ENCODE results near the gene TNFRSF11A. TPM values are rescaled to one million over a fixed set of nuclear protein-coding genes. Genes with fewer than 3 reads are reported as not detected.

The TNFRSF11A gene
- total RNA-seq, 2 donors from 2014 or later = 56.2 to 83.3 TPM

DNA sequence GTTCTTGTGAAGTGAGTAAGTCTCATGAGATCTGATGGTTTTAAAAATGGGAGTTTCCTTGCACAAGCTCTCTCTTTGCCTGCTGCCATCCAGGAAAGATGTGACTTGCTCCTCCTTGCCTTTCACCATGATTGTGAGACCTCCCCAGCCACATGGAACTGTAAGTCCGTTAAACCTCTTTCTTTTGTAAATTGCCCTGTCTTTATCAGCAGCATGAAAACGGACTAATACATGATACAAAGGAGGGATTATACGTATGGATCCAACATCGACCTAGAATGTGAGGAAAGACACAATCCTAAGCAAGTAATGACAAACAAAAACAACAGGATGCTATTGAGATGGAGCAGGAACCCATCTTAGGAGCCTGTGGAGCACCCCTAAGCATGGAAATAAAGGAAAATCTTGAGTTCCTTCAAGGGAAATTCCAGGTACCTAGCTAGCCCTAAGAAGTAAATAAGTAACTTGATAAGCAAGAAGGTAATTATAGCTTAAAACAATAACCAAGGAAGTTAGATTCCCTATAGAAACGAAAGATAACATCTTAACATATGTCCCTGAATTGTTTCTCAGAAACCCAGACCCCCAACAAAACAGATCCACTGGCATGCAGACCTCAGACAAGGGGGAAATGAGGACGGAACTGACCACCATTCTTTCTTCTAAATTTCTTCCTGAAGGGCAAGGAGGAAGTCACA lies 1.5 kb upstream of the TNFRSF11A start:
- intact Hi-C loops (cut with DNase I, micrococcal nuclease) = no loop called here
- ATAC-seq (no peak), DNase-seq (no peak)

DNA sequence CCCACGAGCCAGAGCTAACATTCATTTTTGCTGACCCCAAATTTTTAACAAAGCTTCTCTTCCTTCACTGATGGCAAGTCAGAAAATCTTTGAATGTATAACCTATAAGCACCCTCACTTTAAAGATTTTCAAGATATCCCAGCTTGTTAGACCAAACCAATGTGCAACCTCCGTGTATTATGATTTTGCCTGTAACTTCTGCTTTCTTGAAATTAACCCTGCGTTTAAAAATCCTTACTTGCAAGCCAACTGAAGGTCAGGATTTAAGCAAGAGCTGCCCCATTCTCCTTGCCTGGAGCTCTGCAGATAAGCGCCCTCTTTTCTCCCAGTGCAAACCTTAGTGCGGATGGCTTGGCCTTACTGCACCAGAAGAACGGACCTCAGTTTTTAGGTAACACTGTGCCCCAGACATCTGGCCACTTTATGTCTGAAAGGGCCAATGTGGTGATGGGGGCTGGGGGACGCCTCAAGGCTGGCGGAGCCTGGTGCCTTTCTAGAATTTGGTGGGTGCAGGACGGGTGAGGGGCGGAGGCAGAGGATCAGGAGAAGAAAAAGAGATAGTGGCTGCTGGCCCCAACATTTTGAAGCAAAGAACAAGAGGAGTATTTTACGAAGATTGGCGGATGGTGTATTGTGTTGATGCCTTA lies 805 bp upstream of the TNFRSF11A start:
- no peak for ATAC-seq
- no peak for DNase-seq

GRCh38 chr18:62325806-62326645 lies 916 bp downstream of the TNFRSF11A start:
- DNase-seq (peak in 1 of 2 donors; percentile 48), ATAC-seq (peak; percentile 6)
- intact Hi-C loops (cut with DNase I, micrococcal nuclease) = no loop called here

More for the DNA sequence above, 805 bp upstream of the TNFRSF11A start:
- intact Hi-C loops (cut with DNase I, micrococcal nuclease) = no loop called here

DNA sequence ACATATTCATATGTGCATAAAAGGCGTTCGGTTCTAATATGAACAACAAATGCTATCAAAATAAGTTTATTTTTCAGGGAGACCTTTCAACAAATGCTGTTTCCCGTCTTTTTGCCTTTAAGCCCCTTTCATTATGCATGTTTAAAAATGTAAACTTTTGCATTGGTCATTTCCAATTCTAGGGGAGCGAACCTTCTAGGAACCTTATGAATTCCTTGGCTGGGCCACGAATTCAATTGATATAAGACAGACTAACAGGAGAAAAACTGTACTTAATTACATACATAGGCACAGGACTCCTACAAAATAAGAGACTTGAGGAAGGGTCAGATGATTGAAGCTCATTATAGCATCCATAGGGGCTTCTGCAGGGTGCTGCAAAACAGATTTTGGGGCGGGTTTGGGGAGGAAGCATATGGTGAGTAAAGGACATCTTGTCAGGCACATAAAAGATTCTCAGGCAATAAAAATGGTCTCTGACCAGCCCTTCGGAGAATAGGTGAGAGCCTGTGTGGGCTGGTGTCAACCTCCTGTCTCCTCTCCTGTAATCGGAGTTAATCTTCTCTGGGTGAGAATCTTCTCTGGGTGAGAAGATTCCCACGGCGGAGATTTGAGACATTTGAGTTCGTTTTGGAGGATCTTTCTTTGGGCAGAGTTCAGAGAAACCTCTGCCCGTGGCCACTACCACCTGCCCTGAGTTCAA lies 1.7 kb downstream of the TNFRSF11A start:
- intact Hi-C loops (cut with DNase I, micrococcal nuclease) = no loop called here
- DNase-seq = no peak
- no peak for ATAC-seq

- intact Hi-C loops (cut with DNase I, micrococcal nuclease) = no loop called here
- ATAC-seq (peak; percentile 31), DNase-seq (peak; percentile 35 to 66)
Observed at GRCh38 chr18:62327977-62328376, 2.9 kb downstream of the TNFRSF11A start.

DNA sequence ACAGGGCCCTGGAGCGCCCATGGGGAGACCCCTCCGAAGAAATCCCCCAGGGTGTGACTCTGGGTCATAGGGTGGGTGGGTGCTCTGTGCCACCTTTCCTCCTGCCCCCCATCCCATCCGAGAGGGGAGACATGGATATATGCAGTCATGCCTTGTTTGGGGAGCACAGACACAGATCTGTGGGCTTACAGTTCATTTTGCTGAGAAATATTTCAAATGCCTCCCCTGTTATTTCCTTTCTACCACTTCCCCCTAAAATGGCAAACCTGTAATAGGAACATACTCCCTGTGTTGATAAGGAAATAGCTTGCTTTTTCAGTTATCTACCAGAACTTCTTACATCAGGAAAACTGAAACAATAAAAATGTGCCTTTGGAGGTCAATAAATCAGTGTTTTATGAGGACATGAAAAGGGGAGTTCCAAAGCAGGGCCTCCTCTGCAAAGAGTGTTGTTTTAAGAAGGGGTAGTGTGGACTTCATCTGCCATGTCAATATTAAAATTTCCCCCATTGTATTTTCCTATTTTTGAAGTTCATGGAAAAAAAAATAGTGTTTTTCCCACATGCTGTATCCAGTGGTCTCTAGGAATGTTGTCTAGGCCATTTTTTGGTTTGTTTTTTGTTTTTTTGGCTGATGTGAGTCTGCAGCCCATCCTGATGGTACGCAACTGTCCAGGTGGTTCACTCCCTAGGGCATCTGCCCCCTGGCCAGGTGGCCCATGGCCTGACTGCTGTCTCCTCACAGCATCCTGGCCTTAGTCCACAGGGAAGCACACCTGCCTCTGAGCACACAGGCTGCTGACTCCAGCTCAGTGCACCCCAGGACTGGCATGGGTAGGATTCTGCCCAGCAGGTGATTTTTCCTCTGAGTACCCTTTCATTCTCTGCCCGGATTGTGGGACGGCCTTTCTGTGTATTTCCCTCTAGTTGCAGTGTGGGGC lies 3.7 kb downstream of the TNFRSF11A start:
- intact Hi-C loops (cut with DNase I, micrococcal nuclease) = no loop called here
- ATAC-seq (peak; percentile 36), DNase-seq (no peak)

DNA sequence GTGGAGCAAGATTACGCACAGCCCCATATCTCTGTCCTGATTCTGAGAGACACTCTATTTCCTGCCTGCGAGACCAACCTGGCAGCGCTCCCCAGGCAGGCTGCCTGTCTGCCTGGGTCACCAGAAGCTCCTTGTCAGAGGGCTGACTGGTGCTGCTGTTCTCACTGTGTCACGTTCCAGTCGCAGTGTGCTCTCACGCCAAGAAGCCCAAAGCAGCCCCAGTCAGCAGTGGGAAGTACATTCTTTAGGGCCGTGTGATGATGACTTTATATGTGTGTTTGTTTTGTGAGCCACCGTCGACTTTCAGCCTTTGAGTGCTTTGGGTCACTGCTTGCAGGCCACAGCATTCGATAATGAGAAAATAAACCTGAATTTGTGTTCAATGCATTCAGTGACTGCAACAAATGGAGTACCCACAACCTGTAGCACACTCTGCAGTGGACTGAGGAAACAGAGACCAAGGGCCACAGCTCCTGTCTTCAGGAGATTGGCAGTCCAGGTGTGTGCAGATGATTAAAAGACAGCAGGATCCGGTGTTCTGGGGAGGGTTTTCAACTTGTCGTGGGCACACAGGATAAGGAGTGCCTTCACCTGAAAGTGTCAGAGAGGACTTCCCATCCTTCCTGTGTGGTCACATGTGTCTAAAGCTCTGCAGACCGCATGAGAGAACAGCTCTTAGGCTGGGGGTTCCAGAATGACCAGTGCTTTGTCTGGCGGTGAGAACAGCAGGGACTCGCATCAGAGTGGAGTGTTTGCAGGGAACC lies 4.8 kb downstream of the TNFRSF11A start:
- DNase-seq (peak; percentile 62 to 63), ATAC-seq (peak; percentile 46)
- intact Hi-C loops (cut with DNase I, micrococcal nuclease) = no loop called here

GRCh38 chr18:62330650-62331049 lies 5.5 kb downstream of the TNFRSF11A start:
- no peak for DNase-seq
- intact Hi-C loops (cut with DNase I, micrococcal nuclease) = no loop called here
- peak; percentile 9 for ATAC-seq

DNA sequence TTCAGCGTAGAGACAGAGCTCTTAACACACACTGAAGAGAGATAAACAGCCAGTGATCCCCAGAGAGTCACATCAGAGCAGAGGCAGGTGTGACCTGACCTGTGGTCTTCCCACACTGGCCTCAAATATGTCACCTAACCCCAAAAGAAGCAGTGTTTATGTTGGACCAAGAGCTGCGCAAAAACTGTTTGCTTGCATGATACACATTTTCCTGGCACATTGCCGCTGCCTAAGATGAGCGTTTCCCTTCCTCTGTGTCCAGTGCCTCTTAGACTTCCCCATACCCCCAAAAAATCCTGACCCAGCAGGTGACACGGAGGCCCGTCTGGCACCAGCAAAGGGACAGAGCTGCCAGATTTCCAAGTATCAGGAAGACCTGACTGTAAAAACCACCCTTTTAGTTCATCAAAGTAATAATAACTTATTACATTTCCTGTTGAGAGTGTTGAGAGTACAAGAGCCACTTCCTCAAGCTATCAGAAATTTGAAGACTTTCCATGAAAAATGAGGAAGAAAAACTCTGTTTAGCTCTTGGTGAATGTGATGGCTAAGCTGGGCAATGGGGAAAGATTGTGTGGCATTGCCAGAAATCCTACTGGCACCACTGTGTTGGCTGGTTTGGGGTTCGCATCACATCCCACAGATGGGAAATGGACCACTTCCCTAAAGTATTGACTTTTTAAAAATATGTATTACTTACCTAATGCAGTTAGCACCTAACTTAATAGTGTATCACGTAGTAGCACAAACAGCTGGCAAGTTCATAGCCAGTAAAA lies 6.7 kb downstream of the TNFRSF11A start:
- ATAC-seq (no peak), DNase-seq (no peak)
- intact Hi-C loops (cut with DNase I, micrococcal nuclease) = no loop called here

- ATAC-seq (no peak), DNase-seq (no peak)
- intact Hi-C loops (cut with DNase I, micrococcal nuclease) = no loop called here
Observed at GRCh38 chr18:62332431-62332830, 7.3 kb downstream of the TNFRSF11A start.

DNA sequence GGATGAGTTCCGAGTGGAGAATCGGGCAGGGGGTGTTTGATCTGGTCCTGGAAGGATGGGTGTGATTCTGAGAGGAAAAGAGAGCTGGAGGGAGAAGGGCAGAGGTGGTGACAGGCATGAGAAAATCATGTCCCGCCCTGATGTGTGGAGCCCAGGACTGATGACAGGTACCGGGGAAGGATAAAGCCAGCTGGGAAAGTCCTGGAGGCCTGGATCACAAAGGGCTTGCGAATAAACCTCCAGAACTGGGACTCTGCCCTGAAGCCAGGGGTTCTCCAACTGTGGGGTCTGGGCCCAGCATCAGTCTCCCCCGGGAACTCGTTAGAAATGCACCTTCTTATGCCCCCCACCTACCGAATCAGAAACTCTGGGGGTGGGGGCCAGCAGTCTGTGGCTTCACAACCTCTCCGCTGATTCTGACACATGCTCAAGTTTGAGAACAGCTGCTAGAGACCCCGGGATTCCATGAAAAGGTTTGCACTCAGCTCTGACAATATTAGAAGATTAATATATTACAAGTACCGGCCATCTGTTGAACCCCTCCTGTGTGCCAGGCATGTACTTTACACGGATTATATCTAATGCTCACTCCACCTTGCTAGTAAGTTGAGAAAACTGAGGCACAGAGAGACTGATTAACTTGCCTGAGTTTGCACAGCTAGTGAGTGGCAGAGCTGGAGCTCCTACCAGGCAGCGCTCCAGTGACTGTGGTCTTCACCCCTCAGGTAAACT lies 8.0 kb downstream of the TNFRSF11A start:
- intact Hi-C loops (cut with DNase I, micrococcal nuclease) = no loop called here
- no peak for ATAC-seq
- DNase-seq = no peak

GRCh38 chr18:62334120-62334519 lies 9.0 kb downstream of the TNFRSF11A start:
- DNase-seq = peak; percentile 46 to 66
- intact Hi-C loops (cut with DNase I, micrococcal nuclease) = no loop called here
- ATAC-seq = peak; percentile 69

- DNase-seq (no peak), ATAC-seq (no peak)
- intact Hi-C loops (cut with DNase I, micrococcal nuclease) = no loop called here
Observed at GRCh38 chr18:62335494-62335893, 10.4 kb downstream of the TNFRSF11A start.

- DNase-seq (no peak), ATAC-seq (no peak)
- intact Hi-C loops (cut with DNase I, micrococcal nuclease) = no loop called here
Observed at GRCh38 chr18:62336618-62337017, 11.5 kb downstream of the TNFRSF11A start.

DNA sequence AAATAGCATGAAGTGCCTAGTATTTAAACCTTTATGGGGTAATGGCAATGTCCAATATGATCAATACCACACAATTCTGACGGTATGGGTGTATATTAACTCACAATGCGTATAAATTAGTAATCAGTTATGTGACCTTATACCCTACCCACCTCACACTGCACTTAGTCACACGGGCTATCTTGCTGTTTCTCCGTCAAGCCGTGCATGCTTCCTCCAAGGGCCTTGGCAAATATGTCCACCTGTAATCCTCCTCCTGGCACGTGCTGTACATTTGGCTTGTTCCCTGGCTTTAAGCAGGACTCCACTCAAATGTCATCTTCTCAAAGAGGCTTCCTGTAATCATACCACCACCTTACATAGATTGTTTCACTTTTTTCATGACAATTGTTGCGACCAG lies 12.2 kb downstream of the TNFRSF11A start:
- ATAC-seq (no peak), DNase-seq (no peak)
- intact Hi-C loops (cut with DNase I, micrococcal nuclease) = no loop called here

DNA sequence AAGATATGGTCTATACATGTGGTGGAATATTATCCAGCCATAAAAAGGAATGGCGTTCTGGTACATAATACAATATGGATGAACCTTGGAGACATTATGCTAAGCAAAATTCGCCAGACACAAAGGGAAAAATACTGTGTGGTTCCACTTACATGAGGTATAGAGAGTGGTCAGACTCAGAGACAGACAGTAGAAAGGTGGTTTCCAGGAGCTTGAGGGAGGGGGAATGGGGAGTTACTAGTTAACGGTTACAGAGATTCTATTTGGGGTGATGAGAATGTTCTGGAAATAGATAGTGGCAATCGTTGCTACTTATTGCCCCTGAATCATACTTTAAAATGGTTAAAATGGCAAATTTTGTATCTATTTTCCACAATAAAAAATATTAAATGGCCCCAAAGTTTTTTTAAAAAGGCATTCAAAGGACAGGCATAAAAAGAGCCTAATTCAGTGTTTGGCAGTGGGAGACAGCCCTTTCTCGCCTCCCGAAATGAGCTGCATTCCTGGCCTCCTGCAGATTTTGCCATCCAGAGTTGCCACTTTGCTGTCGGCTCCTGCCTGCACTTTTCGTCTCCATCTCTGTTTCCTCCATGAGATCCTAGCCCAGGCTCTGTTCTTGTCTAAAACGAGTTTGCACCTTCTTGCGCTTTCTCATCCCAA lies 13.5 kb downstream of the TNFRSF11A start:
- intact Hi-C loops (cut with DNase I, micrococcal nuclease) = no loop called here
- no peak for DNase-seq
- no peak for ATAC-seq
